SK-N-SH (cell line): Measurements from ENCODE around the gene SPAG5. TPM values are rescaled to one million over a fixed set of nuclear protein-coding genes. Genes with fewer than 3 reads are reported as not detected.

ENCODE experiments used
- CTCF ChIA-PET: fragments of 300-600, 350-600 bp; formaldehyde crosslinking; extraction: SDS; loops from one replicate; lab custom pipeline; 2021; lab: Yijun Ruan, JAX
- POLR2A ChIA-PET: fragments of 350-600 bp; sonication (Branson Sonifier 250); formaldehyde crosslinking; extraction: SDS; loops from one replicate; lab custom pipeline; 2020; ENCODE audit warnings: antibody characterized with exemption, inconsistent platforms; lab: Yijun Ruan, JAX
- DNase-seq: peaks from one replicate; pipeline ENCODE4 v3.0.0; 2012
- H2AFZ ChIP-seq: fragments of 200-600 bp; sonication (generic); 2 replicates; pipeline ENCODE4 v1.8.1; 2016; ENCODE audit warnings: antibody characterized with exemption, mild to moderate bottlenecking, low read depth
- H3F3A ChIP-seq: fragments of 200-600 bp; sonication (generic); replicated peaks from 2 replicates; pipeline ENCODE3; 2016; ENCODE audit warnings: antibody characterized with exemption, mild to moderate bottlenecking; ENCODE audit not compliant: insufficient read depth
- H3K27ac ChIP-seq, 2 experiments: fragments of 200-500 bp in 1 of 2; fragments of 200-600 bp in 1 of 2; sonication (Bioruptor generic) in 1 of 2; sonication (generic), shearing (Covaris generic) in 1 of 2; 2 replicates each; pipeline versions ENCODE4 v1.5.1 to v1.6.1; 2014 to 2016; ENCODE audit warnings: low read depth in 2 of 2, inconsistent platforms in 1 of 2, low read length in 1 of 2, mild to moderate bottlenecking in 1 of 2, mixed read lengths in 1 of 2
- H3K27me3 ChIP-seq: fragments of 200-600 bp; sonication (generic), shearing (Covaris generic); 2 replicates; pipeline ENCODE4 v1.6.1; 2016; ENCODE audit warnings: mixed run types; ENCODE audit not compliant: insufficient read depth
- H3K36me3 ChIP-seq, 2 experiments: fragments of 200-500 bp in 1 of 2; fragments of 200-600 bp in 1 of 2; sonication (Bioruptor generic) in 1 of 2; sonication (generic) in 1 of 2; replicated peaks in 1 of 2; 2 replicates each; pipeline versions ENCODE3 to v1.5.1; 2014 to 2016; ENCODE audit warnings: low read length in 1 of 2, mild to moderate bottlenecking in 1 of 2; ENCODE audit not compliant: insufficient read depth in 2 of 2, control insufficient read depth in 1 of 2
- H3K4me1 ChIP-seq, 2 experiments: fragments of 200-500 bp in 1 of 2; fragments of 200-600 bp in 1 of 2; sonication (Bioruptor generic) in 1 of 2; sonication (generic), shearing (Covaris generic) in 1 of 2; 2 replicates each; pipeline versions ENCODE4 v1.5.1 to v1.6.1; 2014 to 2016; ENCODE audit warnings: low read depth in 1 of 2, low read length in 1 of 2, mixed run types in 1 of 2; ENCODE audit not compliant: insufficient read depth in 2 of 2, control insufficient read depth in 1 of 2
- H3K4me2 ChIP-seq: fragments of 200-600 bp; sonication (generic), shearing (Covaris generic); 2 replicates; pipeline ENCODE4 v1.6.1; 2017; ENCODE audit warnings: mixed run types
- H3K4me3 ChIP-seq, 2 experiments: fragments of 200-500 bp in 1 of 2; fragments of 200-600 bp in 1 of 2; sonication (Bioruptor generic) in 1 of 2; sonication (generic), shearing (Covaris generic) in 1 of 2; 2 replicates each; pipeline versions ENCODE4 v1.5.1 to v1.8.1; 2014 to 2016; ENCODE audit warnings: low read depth in 2 of 2, inconsistent platforms in 1 of 2, low read length in 1 of 2, mild to moderate bottlenecking in 1 of 2, mixed read lengths in 1 of 2, moderate library complexity in 1 of 2
- H3K79me2 ChIP-seq: fragments of 200-600 bp; sonication (generic); 2 replicates; pipeline ENCODE4 v1.8.1; 2017; ENCODE audit warnings: mild to moderate bottlenecking; ENCODE audit not compliant: insufficient read depth
- H3K9ac ChIP-seq: fragments of 200-600 bp; sonication (generic); 2 replicates; pipeline ENCODE4 v1.6.1; 2017; ENCODE audit warnings: mixed run types
- H3K9me2 ChIP-seq: fragments of 200-600 bp; sonication (generic); 2 replicates; pipeline ENCODE4 v1.6.1; 2017; ENCODE audit warnings: mixed run types
- H3K9me3 ChIP-seq: fragments of 200-600 bp; sonication (generic); 2 replicates; pipeline ENCODE4 v1.6.1; 2017; ENCODE audit warnings: mixed run types, mild to moderate bottlenecking, moderate library complexity
- H4K20me1 ChIP-seq: fragments of 200-600 bp; sonication (generic); 2 replicates; pipeline ENCODE4 v1.6.1; 2017; ENCODE audit warnings: mild to moderate bottlenecking, mixed run types; ENCODE audit not compliant: insufficient read depth
- CTCF ChIP-seq: fragments of 200-600 bp; sonication (generic); IDR thresholded peaks from 2 replicates; pipeline ENCODE4 v1.6.1; 2017; ENCODE audit warnings: antibody characterized with exemption, mild to moderate bottlenecking, moderate library complexity
- EP300 ChIP-seq, 2 experiments: IDR thresholded peaks; 2 replicates each; pipeline versions ENCODE4 v1.4.0 to v1.6.1; 2012; ENCODE audit warnings: borderline replicate concordance in 1 of 2, low read depth in 1 of 2, low read length in 1 of 2
- EZH2phosphoT487 ChIP-seq: fragments of 200-600 bp; sonication (generic); IDR thresholded peaks from 2 replicates; pipeline ENCODE4 v1.6.1; 2017; ENCODE audit warnings: low read depth, mixed run types, mild to moderate bottlenecking, antibody characterized with exemption, moderate library complexity, borderline replicate concordance
- FOSL2 ChIP-seq: IDR thresholded peaks from 2 replicates; pipeline ENCODE4 v1.4.0; 2012; ENCODE audit warnings: low read depth, mild to moderate bottlenecking, moderate library complexity, borderline replicate concordance
- FOXJ3 ChIP-seq: sonication (generic); formaldehyde crosslinking; IDR thresholded peaks from 2 replicates; pipeline ENCODE4 v1.5.1; 2020; ENCODE audit warnings: mild to moderate bottlenecking, missing genetic modification reagents
- FOXM1 ChIP-seq: IDR thresholded peaks from 2 replicates; pipeline ENCODE4 v1.4.0; 2012; ENCODE audit warnings: low read depth, mild to moderate bottlenecking
- GABPA ChIP-seq: IDR thresholded peaks from 2 replicates; pipeline ENCODE4 v1.4.0; 2012; ENCODE audit warnings: low read depth, mild to moderate bottlenecking
- GATA2 ChIP-seq: sonication (generic); formaldehyde crosslinking; IDR thresholded peaks from 2 replicates; pipeline ENCODE4 v1.5.0; 2020; ENCODE audit warnings: mild to moderate bottlenecking, missing genetic modification reagents
- MXI1 ChIP-seq: IDR thresholded peaks from 2 replicates; pipeline ENCODE4 v1.6.1; 2012; ENCODE audit warnings: mild to moderate bottlenecking, low read depth, low read length, improper control_type of control experiment
- PBX3 ChIP-seq: IDR thresholded peaks from 2 replicates; pipeline ENCODE4; 2012
- RCOR1 ChIP-seq: fragments of 150-350 bp; IDR thresholded peaks from 2 replicates; pipeline ENCODE4 v1.6.1; 2017; ENCODE audit warnings: antibody characterized with exemption, low read length
- RFX5 ChIP-seq: IDR thresholded peaks from 2 replicates; pipeline ENCODE4 v1.6.1; 2012; ENCODE audit warnings: mild to moderate bottlenecking, improper control_type of control experiment, low read length
- RXRA ChIP-seq: IDR thresholded peaks from 2 replicates; pipeline ENCODE4 v1.4.0; 2012; ENCODE audit warnings: low read depth, mild to moderate bottlenecking, borderline replicate concordance
- TAF1 ChIP-seq: IDR thresholded peaks from 2 replicates; pipeline ENCODE4 v1.6.1; 2012; ENCODE audit warnings: low read depth, mild to moderate bottlenecking, low read length, moderate library complexity, borderline replicate concordance
- USF2 ChIP-seq: fragments of 150-350 bp; IDR thresholded peaks from 2 replicates; pipeline ENCODE4 v1.6.1; 2017; ENCODE audit warnings: antibody characterized with exemption, low read length, low read depth, borderline replicate concordance
- YY1 ChIP-seq: IDR thresholded peaks from 2 replicates; pipeline ENCODE4 v1.4.0; 2012; ENCODE audit warnings: low read depth, mild to moderate bottlenecking
- WGBS: methylation state at CpG from one replicate; pipeline ENCODE4 v1.1.6; 2017; ENCODE audit warnings: low lambda C conversion rate; 5-methylcytosine and 5-hydroxymethylcytosine counted together
- polyA plus RNA-seq, 3 experiments: library from polyadenylated mRNA; depleted of rRNA; stranded (reverse); fragments of >200 nt; gene quantifications; 2 replicates each; pipeline ENCODE4 v1.2.3, GENCODE V29; 2012
- TF ChIP-seq, protein P1 (sequence below): IDR thresholded peaks from 2 replicates; pipeline ENCODE4 v1.4.0; 2012; ENCODE audit warnings: low read depth
- TF ChIP-seq, protein P2 (sequence below): fragments of 150-350 bp; IDR thresholded peaks from 2 replicates; pipeline ENCODE4 v1.6.1; 2016; ENCODE audit warnings: mild to moderate bottlenecking, low read depth, low read length
- TF ChIP-seq, protein P3 (sequence below): IDR thresholded peaks from 2 replicates; pipeline ENCODE4 v1.6.1; 2012; ENCODE audit warnings: mild to moderate bottlenecking, low read depth, low read length, moderate library complexity

The SPAG5 gene
- polyA plus RNA-seq, 1 of the 3 experiments (the other 2 are of a cell fraction) = 36.5 TPM

DNA sequence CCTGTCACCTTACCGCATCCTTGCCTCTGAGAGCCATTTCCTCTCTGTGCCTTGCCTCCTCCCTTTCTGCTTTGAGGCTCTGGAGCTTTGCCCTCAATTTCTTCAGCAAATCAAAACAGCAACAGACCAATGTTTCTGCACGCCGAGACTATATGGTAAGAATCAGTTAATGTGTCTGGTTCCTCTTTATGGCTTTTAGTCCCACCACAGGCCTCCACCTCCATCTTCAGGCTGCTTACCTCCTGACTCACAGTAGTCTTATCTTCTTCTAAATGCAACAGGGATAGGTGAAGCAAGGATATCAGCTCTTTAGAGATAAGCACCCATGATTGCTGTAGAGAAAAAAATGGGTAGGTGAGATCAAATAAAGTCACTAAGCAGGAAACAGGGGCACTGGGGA lies 13.0 kb downstream of the SPAG5 start (continued):
- TF ChIP-seq PBX3 (no peak), EZH2phosphoT487 (no peak), FOXJ3 (CRISPR knock-in tag) (no peak), FOXM1 (no peak), TAF1 (no peak), EP300 (IDR thresholded peaks at IDR 0.05; ENCODE audit: borderline replicate concordance in 1 of 2, low read depth in 1 of 2, low read length in 1 of 2) (no peak), GABPA (no peak), MXI1 (no peak), USF2 (no peak), FOSL2 (no peak), RXRA (no peak)
- TF ChIP-seq, protein P1, sequence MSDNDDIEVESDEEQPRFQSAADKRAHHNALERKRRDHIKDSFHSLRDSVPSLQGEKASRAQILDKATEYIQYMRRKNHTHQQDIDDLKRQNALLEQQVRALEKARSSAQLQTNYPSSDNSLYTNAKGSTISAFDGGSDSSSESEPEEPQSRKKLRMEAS = no peak
- TF ChIP-seq, protein P2, sequence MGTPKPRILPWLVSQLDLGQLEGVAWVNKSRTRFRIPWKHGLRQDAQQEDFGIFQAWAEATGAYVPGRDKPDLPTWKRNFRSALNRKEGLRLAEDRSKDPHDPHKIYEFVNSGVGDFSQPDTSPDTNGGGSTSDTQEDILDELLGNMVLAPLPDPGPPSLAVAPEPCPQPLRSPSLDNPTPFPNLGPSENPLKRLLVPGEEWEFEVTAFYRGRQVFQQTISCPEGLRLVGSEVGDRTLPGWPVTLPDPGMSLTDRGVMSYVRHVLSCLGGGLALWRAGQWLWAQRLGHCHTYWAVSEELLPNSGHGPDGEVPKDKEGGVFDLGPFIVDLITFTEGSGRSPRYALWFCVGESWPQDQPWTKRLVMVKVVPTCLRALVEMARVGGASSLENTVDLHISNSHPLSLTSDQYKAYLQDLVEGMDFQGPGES = no peak

DNA sequence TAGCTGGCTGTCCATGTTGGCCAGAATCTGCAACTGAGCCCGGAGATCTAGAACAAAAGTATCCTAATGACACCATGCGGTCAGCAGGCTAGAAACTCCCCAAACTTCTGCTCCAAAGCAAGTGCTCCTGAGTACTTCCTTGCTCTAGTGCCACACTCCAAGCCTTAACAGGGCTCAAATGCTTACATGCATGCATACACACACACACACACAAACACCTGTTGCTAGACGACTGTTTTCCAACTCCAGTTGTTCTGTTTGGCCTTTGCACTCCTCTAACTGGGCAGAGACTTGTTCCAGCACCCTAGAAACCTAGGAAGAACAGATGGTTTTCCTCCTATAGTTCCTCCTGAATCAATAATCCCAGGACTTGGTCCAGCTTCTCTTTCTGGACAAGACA lies 14.4 kb downstream of the SPAG5 start:
- Histone ChIP-seq H4K20me1 (no peaks in the 10 kb centered on the region), H3K9ac (no peak overlapping the region), H3K36me3 (peaks cover 42 to 63% of the 10 kb centered on the region in 2 experiments), H2AFZ (no peak overlapping the region), H3K79me2 (peaks cover 4% of the 10 kb centered on the region; the same call in 1 of the 2 replicates), H3K9me2 (no peaks in the 10 kb centered on the region), H3K4me3 (no peak overlapping the region), H3K4me2 (no peak overlapping the region), H3F3A (peaks cover 6% of the 10 kb centered on the region), H3K4me1 (no peaks in the 10 kb centered on the region), H3K27ac (no peak overlapping the region), H3K9me3 (no peaks in the 10 kb centered on the region), H3K27me3 (no peaks in the 10 kb centered on the region)
- POLR2A ChIA-PET = no interaction called here
- WGBS = 91% methylated on average over 2 of the region's 3 CpGs
- CTCF ChIA-PET = interaction anchor here (0.7 to 1.0 kb wide), 3 partner anchors 9 to 36 kb away, joined by 3 to 4 read pairs (median 3); no protein-coding TSS in a partner anchor
- DNase-seq = no peak
- TF ChIP-seq CTCF = no peak
- TF ChIP-seq RCOR1 = no peak
- TF ChIP-seq, protein P3, sequence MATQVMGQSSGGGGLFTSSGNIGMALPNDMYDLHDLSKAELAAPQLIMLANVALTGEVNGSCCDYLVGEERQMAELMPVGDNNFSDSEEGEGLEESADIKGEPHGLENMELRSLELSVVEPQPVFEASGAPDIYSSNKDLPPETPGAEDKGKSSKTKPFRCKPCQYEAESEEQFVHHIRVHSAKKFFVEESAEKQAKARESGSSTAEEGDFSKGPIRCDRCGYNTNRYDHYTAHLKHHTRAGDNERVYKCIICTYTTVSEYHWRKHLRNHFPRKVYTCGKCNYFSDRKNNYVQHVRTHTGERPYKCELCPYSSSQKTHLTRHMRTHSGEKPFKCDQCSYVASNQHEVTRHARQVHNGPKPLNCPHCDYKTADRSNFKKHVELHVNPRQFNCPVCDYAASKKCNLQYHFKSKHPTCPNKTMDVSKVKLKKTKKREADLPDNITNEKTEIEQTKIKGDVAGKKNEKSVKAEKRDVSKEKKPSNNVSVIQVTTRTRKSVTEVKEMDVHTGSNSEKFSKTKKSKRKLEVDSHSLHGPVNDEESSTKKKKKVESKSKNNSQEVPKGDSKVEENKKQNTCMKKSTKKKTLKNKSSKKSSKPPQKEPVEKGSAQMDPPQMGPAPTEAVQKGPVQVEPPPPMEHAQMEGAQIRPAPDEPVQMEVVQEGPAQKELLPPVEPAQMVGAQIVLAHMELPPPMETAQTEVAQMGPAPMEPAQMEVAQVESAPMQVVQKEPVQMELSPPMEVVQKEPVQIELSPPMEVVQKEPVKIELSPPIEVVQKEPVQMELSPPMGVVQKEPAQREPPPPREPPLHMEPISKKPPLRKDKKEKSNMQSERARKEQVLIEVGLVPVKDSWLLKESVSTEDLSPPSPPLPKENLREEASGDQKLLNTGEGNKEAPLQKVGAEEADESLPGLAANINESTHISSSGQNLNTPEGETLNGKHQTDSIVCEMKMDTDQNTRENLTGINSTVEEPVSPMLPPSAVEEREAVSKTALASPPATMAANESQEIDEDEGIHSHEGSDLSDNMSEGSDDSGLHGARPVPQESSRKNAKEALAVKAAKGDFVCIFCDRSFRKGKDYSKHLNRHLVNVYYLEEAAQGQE = no peak
- TF ChIP-seq RFX5 = no peak
- TF ChIP-seq PBX3 = no peak
- no peak for TF ChIP-seq RXRA
- no peak for TF ChIP-seq GATA2 (CRISPR knock-in tag)
- no peak for TF ChIP-seq GABPA
- no peak for TF ChIP-seq USF2
- no peak for TF ChIP-seq MXI1
- no peak for TF ChIP-seq YY1
- no peak for TF ChIP-seq EP300 (IDR thresholded peaks at IDR 0.05; ENCODE audit: borderline replicate concordance in 1 of 2, low read depth in 1 of 2, low read length in 1 of 2)
